Measurements from ENCODE around the gene DPP4.
A peak's percentile ranks its signal among the peaks of the same experiment; 100 is the strongest.
"Not testable (repeated sequence)": the region's sequence is repeated elsewhere in the genome, so short reads cannot be mapped to it uniquely, and the experiment has no call there.

Gene DPP4

DNA sequence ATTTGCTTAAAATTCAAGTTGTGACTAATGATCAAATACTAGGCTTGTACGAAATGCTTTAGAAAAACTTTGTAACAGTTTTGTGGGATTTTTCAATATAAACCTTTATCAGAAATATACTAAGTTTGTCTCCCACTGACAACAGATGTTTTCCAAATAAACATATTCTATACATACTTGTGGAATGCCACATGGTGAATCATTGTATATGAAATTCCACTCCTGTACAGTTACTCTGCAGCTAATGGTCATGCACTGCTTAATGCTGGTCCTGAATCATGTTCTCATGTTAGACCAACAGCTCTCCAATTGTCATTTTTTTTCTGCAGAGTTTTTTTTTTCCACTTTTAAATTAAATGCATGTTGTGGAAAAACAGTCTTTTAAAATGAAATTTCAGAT lies 90.1 kb downstream of the DPP4 start:
- DNase-seq, result no peak

DNA sequence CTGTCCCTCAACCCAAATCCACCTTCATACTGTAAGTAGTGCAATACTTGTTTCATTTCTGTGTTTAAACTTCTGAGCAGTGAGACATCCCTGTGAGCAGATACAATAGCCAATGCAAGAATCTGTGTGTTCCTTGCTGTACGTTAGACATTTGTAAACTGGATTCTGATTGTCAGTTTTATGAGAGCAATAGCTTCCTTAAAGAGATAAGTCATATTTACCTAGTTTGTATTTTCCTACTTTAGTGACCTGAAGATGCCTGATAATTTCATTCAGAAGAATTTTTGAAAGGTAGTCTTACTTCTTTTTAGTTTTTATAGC lies 90.7 kb downstream of the DPP4 start:
- DNase-seq, result no peak

DNA sequence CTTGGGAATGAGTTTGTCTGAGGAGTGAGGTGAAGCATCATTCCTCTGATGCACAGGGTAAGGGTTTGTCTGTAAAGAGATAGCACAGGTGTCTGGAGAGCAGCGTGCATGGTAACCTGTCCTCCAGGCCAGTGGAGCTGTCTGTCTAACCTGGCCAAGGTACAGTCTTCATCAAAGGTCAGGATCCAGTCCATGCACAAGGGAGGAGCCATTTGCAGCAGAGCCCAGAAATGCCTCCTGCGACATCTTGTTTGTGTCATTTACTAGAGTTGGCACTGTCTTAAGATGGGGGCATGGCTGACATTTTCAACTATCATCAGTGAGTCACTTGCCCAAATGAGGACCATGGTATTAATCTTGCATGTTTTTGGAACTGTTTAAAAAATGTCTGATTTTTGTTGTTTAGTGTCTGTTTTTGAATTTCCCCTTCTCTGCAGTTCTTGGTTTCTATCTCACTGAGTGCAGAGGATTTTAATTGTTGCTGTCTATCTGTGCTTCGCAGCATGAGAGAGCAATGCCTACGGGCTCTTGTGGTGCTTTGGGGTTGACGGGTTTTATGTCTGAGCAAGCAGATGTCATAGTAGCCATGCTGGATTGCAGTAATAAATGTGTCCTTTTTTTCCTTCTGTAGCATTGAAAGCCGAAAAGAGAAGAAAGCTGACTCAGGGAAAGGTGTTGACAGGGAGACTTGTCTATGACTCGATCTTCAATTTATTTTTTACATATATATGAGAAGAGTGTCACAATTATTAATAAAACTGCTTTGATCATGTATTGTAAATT lies 91.3 kb downstream of the DPP4 start:
- DNase-seq, result no peak

DNA sequence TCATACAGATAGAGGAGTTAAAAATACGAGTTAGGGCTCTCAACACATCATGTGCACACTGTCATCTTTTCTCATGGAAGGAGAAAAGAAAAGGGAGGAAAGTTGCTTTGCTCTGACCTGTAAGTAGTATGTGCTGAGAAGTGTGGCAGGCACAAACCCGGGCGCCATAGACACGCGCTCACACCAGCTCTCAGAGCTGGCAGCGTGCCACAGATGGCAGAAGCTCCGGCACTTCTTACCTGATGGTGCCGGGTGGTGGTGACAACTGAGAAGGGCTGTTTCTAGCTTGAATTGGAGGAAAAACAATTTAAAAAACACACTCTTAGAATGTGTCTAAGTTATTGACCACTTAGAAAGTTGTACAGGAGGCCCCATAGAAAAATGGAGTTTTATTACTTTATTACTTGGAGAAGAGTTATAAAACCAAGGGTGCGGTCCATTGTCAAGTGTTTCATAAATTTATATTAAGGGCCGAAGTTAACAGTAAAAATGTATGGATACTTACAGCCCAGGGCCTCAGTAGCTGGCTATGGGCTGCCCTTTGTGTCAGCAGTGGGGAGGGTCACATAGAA lies 92.2 kb downstream of the DPP4 start:
- DNase-seq, result no peak

DNA sequence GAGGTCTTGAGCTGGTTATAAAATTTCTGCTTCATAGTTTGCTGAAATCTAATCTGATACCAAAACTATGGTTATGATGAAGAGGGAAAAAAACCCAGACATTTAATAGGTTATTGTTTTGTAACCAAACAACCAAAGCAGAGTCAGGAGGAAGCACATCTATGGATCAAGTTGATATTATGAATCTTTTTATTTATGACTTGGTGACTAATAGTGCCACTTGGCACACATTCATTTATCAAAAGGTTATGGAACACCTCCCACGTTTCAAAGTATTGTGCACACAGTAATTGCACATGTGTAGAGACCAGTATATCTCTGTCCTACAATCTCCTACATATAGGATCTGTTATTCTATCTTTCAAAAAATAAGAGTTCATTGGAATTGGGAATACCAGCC lies 93.0 kb downstream of the DPP4 start:
- no peak for DNase-seq

DNA sequence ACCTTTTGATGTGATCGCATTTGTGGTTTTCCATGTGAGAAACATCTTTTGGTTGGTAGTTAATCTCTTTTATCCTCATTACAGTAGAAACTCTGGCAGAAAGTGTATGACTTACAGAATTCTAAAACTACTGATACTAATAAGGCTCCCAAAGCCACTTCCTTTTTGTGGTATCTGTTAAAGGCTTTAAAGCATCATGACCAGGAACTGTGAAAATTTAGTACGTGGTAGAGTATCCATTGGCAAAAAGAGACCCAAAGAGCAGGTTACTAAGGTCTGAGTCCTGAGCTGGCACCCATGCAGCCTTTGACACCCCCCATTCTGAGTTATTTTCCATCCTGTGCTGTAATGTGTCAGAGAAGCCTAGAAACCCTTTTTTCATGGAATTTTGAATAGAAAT lies 94.5 kb downstream of the DPP4 start:
- DNase-seq, result no peak

DNA sequence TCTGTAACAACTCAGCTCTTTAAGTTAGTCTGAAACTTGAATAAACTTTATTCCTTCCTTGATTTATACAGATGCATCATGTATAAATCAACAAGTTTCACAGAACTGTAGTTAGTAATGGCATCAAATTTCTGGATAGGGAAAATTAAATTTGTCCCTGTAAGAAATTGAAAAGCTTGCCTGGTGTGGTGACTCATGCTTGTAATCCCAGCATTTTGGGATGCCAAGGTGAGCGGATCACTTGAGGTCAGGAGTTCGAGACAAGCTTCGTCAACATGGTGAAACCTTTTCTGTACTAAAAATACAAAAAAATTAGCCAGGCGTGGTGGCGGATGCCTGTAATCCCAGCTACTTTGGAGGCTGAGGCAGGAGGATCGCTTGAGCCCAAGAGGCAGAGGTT lies 96.1 kb downstream of the DPP4 start:
- not testable (repeated sequence) for DNase-seq

DNA sequence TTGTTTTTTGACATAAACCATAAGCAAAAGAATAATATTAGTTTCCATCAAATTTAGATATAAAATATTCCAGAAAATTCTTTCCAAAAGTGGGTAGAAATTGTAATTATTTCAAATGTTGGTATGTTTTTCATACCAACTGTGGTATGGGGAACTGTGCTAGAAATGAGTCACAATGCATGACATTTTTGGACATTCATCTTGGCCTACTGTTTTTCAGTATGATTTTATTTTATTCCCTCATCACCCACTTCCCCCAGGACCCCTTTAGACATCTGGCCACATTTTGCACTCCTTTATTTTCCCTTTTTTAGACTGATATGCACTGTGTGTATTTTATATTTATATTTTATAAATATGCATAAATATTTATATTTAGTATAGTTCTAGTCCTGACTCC lies 97.1 kb downstream of the DPP4 start:
- DNase-seq, result no peak

- no peak for DNase-seq
Measured at GRCh38 chr2:161976295-161976694, 97.7 kb downstream of the DPP4 start.

- DNase-seq, result no peak
Measured at GRCh38 chr2:161975813-161976160, 98.2 kb downstream of the DPP4 start.

DNA sequence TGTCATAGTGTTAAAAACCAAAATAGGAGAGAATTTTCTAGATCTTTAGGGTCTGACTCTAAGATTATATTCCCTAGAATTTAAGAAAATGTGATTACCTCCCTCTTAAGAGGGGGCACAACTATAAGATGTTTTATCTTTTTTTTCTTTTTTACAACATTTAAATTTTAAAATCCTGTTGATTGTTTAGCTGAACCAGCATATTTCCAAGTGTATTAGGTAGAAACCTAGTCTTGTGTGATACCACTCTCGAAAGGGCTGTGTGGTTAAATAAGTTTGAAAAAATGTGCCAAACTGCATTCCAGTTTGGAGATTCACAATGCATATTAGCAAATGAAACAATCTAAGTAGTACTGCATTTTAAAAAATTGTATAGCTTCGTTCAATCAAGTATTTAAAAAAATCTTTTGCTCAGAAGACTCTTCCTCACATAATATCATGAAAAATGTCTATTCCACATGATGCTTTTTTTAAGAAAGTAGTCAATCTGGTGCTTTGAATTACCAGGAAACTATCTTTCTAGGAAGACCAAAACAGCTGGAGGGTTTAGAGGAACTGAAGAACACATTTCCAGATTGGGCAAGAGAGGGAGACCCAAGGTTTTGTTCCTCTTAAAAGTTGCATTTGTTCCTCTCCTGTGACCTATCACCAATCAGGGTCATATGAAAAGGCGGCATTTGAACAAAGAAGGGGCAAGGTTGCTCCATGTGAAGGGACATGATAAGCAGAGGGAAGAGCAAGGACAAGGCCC lies 98.8 kb downstream of the DPP4 start:
- DNase-seq, result no peak

- no peak for DNase-seq
Measured at GRCh38 chr2:161974461-161974860, 99.6 kb downstream of the DPP4 start.

- DNase-seq, result no peak
Measured at GRCh38 chr2:161972866-161973265, 101.1 kb downstream of the DPP4 start.

DNA sequence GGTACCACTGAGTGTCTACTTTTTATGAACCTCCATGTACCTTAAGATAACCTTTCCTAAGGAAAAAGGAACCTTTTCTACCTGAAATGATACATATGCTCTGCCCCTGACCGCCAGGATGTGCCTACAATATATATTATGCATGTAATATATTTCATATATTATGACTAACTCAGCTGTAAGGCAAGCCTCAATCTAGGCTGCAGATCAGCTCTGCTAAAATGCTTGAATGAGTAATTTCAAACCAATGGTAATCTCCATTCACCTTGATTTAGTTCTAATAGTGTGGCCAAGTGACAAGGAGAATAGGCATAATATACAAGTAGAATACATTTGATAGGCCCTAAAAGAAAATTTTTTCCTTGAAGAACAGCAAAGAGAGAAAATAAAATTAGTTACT lies 101.8 kb downstream of the DPP4 start:
- DNase-seq, result no peak

DNA sequence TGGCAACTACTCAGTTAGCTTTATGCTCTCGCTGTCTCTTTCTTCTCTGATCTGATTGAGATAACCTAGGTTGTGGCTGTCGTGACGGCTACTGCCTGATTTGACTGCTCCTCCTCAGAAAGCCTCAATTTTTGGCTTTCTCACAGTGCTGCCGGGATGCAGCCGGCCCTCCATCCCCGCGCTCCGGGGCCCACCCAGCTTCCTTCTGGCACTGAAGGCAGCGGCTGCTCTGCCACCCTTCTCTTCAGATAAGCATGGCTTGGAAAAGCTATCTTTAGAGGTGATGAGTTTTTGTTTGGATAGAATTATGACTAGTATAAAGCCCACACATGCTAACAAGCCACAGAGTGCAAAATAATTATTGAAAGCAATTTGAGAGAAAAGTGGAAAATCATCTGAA lies 102.5 kb downstream of the DPP4 start:
- DNase-seq, result no peak

DNA sequence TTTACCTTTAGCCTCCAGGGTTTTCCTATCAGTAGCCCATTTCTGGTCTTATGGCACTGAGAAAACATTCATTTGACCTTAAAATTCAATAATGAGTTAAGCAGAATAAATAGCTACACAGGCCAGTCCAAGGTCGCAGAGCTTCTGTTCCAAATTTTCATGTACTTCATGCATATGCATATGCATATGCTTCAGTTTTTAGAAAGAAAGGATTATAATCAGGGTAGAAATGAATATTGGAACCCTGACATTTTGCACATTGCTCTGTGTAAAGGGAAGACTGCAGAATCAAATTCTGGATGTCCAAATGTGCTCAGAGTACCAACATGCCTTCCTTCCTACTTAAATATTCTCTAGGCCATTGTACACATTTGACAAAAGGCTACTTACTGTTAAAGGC lies 104.9 kb downstream of the DPP4 start:
- no peak for DNase-seq

- DNase-seq, result no peak
Measured at GRCh38 chr2:161965994-161966393, 108.0 kb downstream of the DPP4 start.

- no peak for DNase-seq
Measured at GRCh38 chr2:161964160-161964559, 109.9 kb downstream of the DPP4 start.

- no peak for DNase-seq
Measured at GRCh38 chr2:161962160-161962559, 111.9 kb downstream of the DPP4 start.

DNA sequence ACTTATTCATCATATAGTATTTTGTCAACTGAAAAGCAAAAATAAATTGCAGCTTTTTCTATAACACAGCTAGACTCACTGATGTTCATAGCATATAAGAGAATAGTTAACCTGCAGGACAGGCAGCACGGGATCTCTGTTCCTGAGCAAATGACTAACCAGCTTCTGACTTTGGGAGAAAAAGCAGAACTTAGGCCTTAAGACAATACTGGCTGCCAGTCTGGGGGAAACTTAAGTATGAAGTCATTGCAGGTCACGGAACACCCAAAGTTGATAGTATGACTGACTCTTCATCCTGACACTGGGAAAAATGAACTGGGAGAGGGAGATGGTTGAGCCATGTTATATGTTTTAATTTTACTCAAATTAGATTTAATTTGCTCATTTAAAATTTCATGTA lies 113.0 kb downstream of the DPP4 start:
- no peak for DNase-seq

- peak; percentile 45 for DNase-seq
Measured at GRCh38 chr2:161956738-161957137, 117.3 kb downstream of the DPP4 start.

GRCh38 chr2:161955211-161955610 lies 118.8 kb downstream of the DPP4 start:
- no peak for DNase-seq

GRCh38 chr2:161954103-161954502 lies 119.9 kb downstream of the DPP4 start:
- peak; percentile 71 for DNase-seq

DNA sequence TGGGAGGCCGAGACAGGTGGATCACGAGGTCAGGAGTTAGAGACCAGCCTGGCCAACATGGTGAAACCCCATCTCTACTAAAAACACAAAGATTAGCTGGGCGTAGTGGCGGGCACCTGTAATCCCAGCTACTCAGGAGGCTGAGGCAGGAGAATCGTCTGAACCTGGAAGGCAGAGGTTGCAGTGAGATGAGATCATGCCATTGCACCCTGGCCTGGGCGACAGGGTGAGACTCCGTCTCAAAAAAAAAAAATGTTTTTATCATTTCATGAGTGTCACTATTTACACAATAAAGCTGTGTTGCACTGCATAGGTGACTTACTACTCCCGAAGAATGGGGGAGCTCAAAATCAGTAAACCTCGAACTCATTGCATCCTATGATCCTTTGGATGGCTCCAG lies 120.6 kb downstream of the DPP4 start:
- DNase-seq, result not testable (repeated sequence)
